ENCODE results near the gene CDKL4. TPM values are rescaled to one million over a fixed set of nuclear protein-coding genes. Genes with fewer than 3 reads are reported as not detected.

Gene CDKL4
- total and polyA plus RNA-seq, 2 of the 13 experiments (the other 11 are each of a cell fraction or from before 2014, with no cell fraction given) = 0.29 to 0.50 TPM

- TF ChIP-seq NBN (conservative IDR thresholded peaks at IDR 0.05) (no peak), ISL2 (CRISPR knock-in tag; IDR thresholded peaks at IDR 0.05) (no peak), SIX4 (CRISPR knock-in tag; IDR thresholded peaks at IDR 0.05) (no peak), AKNA (CRISPR knock-in tag; IDR thresholded peaks at IDR 0.05; ENCODE audit: borderline replicate concordance) (no peak), ZNF230 (CRISPR knock-in tag; IDR thresholded peaks at IDR 0.05) (no peak), TBX2 (CRISPR knock-in tag; IDR thresholded peaks at IDR 0.05; ENCODE audit: borderline replicate concordance) (no peak; the same call in 1 of the 2 replicates), MAZ (IDR thresholded peaks at IDR 0.05; ENCODE audit: borderline replicate concordance, low read depth, low read length) (no peak), MAZ (CRISPR knock-in tag; IDR thresholded peaks at IDR 0.05; ENCODE audit: low read depth) (peak; percentile 19; the same call in 1 of the 2 replicates), KDM5A (IDR thresholded peaks at IDR 0.05; ENCODE audit: borderline replicate concordance, low read length) (peak; percentile 62; the same call in 1 of the 2 replicates), IRX3 (CRISPR knock-in tag; IDR thresholded peaks at IDR 0.05; ENCODE audit: borderline replicate concordance, low read depth) (no peak), ZNF331 (CRISPR knock-in tag; IDR thresholded peaks at IDR 0.05) (peak; percentile 28; the same call in 1 of the 2 replicates), USF2 (IDR thresholded peaks at IDR 0.05; ENCODE audit: low read depth, low read length) (no peak), USF2 (CRISPR knock-in tag; IDR thresholded peaks at IDR 0.05; ENCODE audit: borderline replicate concordance) (no peak), ZNF557 (CRISPR knock-in tag; IDR thresholded peaks at IDR 0.05) (no peak), FOSL2 (CRISPR knock-in tag; IDR thresholded peaks at IDR 0.05) (peak; percentile 54; the same call in 1 of the 2 replicates), HNRNPH1 (optimal IDR thresholded peaks at IDR 0.05; ENCODE audit: low read depth, low read length) (no peak), SP2 (CRISPR knock-in tag; IDR thresholded peaks at IDR 0.05) (no peak), ZNF839 (CRISPR knock-in tag; IDR thresholded peaks at IDR 0.05; ENCODE audit: borderline replicate concordance) (no peak), FOXA1 (IDR thresholded peaks at IDR 0.05) (no peak), FOXA1 (CRISPR knock-in tag; IDR thresholded peaks at IDR 0.05) (no peak), REXO4 (CRISPR knock-in tag; IDR thresholded peaks at IDR 0.05; ENCODE audit: borderline replicate concordance) (no peak), ZNF501 (CRISPR knock-in tag; IDR thresholded peaks at IDR 0.05) (peak; percentile 75)
- TF ChIP-seq, protein P1, sequence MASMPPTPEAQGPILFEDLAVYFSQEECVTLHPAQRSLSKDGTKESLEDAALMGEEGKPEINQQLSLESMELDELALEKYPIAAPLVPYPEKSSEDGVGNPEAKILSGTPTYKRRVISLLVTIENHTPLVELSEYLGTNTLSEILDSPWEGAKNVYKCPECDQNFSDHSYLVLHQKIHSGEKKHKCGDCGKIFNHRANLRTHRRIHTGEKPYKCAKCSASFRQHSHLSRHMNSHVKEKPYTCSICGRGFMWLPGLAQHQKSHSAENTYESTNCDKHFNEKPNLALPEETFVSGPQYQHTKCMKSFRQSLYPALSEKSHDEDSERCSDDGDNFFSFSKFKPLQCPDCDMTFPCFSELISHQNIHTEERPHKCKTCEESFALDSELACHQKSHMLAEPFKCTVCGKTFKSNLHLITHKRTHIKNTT (CRISPR knock-in tag; IDR thresholded peaks at IDR 0.05) = no peak
These were observed 15.9 kb downstream of the CDKL4 start (continued) for GRCh38 chr2:39227628-39228412.

Measured in HepG2 (cell line).